Medulla oblongata (tissue), 1 donor: ENCODE measurements around the gene ZMYND11.
A peak's percentile ranks its signal among the peaks of the same experiment; 100 is the strongest.
"Not testable (repeated sequence)": the region's sequence is repeated elsewhere in the genome, so short reads cannot be mapped to it uniquely, and the experiment has no call there.

Experiments
- DNase-seq: peaks from one replicate; pipeline ENCODE4 v3.0.0-alpha.2; 2015; ENCODE audit errors: extremely low spot score

The ZMYND11 gene

DNA sequence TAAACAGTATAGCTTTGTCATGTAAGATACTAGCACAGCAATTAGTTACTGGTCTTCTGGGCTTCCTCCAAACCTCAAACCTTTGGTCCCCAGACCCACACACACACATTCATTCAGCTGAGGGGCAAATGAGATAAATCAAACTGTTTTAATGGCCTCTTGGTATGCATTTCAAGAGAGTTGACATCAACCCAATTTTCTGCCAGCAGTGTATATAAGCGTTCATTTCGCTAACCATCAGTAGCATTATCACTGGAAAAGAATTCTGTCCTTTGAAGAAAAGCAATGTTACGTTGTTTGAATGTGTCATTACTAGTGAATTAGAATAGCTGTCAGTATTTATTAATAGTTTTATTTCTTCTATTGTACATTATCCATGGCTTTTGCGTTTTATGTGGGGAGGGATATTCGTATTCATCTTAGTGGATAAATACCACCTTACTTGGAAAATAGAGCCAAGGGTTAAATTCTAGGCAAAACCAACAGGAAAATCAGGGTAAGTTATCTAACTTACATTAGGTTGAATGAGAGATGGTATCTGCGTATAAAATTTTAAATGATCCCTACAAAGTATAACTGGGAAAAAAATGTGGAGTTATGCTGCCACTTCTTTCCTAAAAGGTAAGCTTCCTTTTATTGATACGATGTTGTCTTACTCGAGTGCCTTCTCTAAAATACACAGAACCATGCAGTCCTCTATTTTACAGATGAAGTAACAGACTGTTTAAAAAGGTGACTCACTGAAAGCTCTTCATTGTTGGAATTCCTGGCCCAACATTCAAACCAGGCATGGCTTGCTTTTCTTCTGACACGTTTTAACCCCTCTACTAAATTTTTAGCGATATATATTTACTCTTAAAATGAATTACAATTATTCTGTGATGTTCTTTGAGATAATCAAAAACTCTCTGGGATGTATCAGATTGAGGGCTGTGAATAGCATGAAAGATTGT, 2.0 kb upstream of the ZMYND11 start:
- no peak for DNase-seq

DNA sequence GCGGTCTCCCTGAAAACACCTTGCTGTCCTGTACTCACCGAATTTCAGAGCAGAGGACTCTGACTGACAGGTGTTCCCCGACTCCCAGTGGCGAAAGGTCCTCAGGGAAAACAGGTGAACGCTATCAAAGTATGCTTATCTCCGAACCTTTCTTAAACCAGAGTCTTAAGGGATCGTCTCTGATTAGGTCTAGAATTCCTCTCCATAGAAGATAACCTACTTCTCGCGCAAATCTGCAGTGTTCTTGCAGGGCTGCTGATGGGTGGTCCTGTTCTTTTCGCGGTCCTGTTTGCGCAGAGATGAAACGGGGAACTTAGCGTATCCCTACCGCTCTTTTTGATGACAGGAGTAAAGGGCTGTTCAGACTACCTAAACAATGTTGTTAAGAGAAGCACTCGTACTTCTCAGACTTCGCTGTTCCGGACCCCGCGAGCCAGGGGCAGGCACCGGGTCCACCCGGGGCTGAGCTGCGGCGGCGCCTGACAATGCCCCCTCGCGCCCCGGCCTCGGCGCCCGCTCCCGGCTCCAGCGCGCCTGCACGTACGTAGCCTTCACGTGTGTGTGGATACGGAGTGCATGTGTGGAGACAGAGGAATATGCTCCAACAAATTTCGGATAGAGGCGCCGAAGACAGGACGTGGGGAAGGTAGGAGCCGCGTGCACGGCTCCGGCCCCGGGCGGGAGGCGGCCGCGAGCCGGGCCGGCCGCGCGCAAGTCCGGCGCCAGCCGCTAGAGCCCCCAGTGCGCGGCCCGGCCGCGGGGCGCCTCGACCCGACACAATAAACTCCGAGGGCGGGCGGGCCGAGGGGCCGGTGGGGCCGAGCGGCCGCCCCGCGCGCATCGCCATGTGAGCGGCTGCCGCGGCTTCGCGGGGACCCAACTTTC, 766 bp upstream of the ZMYND11 start:
- peak; percentile 29 for DNase-seq

DNA sequence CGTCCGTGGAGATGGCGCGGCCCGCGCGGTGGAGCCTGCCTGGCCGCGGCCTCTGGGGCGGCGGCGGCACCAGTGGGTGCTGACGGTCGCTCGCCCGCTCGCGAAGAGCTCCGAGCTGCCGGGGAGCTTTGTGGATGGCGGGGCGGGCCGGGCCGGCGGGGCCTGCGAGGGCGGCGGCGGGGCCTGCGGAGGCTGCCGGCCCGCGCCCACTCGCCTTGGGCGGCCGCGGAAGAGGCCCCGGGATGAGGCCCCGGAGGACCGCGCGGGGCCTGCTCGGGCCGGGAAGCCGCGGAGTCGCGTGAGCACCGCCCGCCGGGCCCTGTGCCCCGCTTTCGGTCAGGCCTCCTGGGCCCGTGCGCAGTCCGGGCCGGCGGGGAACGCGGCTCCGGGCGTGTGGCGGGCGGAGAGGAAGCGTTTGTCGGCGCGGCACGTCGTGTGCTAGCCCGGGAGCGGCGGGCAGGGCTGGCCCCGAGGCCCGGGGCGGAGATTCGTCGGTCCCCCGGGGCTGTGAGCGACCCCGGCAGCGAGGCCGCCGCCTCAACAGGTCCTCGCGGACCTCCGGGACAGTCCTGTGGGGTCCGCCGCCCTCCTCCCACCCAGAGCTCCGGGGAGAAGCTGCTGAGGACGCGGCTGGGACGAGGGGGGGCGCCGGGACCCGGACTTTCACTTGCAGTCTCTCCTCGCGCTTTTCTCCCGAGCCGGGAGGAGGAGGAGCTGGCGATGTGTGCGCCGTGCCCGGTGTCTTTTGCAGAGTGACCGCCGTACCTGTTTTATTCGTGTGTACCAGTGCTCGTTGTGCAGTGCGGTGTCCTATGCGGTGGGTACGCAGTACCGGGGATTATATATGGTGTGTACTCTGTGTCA, 578 bp downstream of the ZMYND11 start:
- DNase-seq = peak; percentile 58

DNA sequence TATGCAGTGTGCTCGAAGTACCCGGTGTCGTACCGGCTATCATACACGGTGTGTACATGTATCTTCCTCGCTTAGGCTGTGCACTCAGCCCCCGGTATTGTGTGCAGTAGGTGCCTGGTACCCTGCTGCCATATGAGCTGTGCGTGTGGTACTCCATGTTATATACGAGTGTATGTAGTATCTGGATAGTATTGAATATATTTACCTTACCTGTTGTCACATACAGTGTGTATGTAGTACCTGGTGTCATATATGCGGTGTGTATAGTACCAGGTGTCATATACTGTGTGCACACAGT, 1.2 kb downstream of the ZMYND11 start:
- no peak for DNase-seq

- no peak for DNase-seq
Observed at GRCh38 chr10:137031-137430, 1.8 kb downstream of the ZMYND11 start.

DNA sequence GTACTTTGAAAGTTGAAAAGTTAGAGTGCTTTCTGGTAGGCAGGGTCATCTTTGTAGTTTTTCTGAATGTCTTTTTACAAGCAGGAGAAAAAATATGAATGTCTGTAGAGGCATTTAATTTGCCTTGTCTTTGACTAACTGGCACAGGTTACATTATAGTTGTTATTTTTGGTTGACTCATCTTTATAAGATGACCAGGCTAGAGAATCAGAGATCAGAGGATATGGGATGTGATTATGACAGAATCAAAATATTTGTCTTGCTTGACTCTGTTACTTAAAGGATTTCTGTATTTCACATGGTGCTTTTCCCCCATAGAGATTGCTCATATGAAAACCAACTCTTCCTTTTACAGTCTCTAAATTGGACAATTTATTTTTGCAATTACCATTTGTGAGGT, 2.4 kb downstream of the ZMYND11 start:
- no peak for DNase-seq

- DNase-seq = no peak
Observed at GRCh38 chr10:142371-142770, 7.1 kb downstream of the ZMYND11 start.

DNA sequence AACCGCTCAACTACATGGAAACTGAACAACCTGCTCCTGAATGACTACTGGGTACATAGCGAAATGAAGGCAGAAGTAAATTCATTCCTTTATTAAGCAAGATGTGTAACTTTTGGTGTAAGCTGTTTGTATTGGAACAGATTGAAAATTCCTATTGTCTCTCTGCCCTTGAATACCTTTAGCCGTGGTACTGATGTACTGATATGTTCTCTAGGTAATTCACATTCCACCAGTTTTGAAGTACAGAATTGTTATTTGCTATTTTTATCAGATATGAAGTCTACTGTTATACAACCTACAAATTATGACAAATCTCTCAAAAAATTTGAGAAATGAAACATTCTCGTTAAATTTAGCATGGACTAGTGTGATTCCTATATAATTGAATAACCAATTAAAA, 17.7 kb downstream of the ZMYND11 start:
- DNase-seq = no peak

DNA sequence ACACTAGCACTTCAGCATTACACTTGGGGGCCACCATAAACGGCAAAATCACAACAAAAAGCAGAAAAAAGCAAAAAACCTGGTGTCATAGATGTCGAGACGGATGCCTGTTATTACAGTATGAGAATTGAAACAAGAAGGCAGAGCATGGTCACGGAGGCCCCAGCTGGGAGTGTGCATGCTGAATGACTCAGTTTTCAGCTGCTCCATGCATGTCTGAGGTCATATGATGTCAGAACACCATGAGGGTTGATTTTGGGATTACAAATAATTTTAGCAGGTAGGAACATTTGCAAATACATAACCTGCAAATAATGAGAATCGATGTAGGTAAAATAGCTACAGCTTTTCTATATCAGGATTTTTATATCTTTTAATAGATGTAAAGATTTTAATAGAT, 19.1 kb downstream of the ZMYND11 start:
- no peak for DNase-seq

DNA sequence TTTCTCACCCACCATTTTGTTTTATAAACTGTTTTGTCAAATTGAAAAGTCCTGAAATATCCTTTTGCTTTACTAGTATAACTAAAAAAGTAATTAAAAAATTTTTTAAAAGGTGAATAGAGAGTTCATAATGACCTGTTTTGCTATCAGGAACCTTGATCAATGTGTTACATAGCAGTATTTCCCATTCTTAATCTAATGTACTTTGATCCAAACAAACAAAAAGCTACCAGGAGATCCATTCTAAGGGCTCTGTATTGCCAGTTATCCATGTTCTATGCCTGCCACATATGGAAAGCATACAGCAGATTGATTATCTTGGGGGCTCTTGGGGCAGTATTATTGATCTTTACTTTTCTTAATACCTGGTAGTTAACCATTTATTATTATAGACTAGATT, 32.1 kb downstream of the ZMYND11 start:
- DNase-seq = no peak

- DNase-seq = no peak
Observed at GRCh38 chr10:173741-174140, 38.5 kb downstream of the ZMYND11 start.

DNA sequence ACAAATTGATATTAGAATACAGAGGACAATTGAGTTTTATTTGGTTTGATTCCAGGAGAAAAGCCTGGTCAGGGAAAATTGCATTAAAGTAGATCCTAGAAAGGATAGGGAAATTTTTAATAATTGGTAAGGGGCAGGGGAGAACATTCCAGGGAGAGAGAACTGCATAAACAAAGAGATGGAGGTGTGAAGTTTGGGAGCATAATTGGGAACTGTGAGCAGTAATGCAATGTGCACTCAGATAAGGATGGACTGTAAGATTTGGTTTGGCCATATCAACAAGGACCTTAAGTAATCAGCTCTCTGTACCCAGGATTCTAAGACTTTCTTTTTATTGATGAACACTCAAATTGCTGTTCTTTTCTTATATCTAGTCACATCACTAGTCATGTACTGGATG, 41.4 kb downstream of the ZMYND11 start:
- no peak for DNase-seq

DNA sequence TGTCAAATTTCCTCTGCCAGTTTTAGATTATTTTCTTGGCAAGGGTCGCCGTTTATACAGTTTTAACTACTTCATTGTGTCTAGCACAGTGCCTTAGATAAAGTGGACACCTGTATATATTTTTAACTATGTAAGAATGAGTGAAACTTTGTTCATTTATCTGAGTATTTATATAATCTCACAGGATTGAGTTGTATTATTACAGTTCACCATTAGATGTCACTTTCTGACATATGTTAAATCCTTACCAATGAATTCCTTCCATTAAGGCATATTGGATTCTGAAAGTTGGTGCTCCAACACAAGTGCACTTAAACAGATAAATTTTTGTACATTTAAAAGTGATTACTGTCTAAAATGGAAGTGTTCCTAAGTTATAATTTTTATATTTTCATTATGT, 43.0 kb downstream of the ZMYND11 start:
- peak; percentile 58 for DNase-seq

DNA sequence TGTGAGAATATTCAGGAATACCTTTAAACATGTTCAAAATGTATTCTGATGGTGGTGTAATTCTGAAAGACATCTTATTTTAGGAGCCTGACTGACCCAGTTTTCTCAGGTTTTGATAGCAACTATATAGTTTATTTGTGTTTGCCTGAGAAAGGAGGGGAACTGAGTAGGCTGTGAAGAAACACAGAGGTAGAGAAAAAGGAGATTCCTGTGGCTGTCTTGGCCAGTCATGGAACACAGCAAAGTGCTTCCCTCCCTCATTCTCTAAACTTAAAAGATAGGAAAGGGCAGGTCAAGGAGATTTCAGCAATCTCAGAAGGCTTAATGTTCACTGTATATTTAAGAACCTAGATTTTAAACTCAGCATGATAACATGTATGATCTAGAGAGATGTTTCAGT, 43.5 kb downstream of the ZMYND11 start:
- DNase-seq = no peak

DNA sequence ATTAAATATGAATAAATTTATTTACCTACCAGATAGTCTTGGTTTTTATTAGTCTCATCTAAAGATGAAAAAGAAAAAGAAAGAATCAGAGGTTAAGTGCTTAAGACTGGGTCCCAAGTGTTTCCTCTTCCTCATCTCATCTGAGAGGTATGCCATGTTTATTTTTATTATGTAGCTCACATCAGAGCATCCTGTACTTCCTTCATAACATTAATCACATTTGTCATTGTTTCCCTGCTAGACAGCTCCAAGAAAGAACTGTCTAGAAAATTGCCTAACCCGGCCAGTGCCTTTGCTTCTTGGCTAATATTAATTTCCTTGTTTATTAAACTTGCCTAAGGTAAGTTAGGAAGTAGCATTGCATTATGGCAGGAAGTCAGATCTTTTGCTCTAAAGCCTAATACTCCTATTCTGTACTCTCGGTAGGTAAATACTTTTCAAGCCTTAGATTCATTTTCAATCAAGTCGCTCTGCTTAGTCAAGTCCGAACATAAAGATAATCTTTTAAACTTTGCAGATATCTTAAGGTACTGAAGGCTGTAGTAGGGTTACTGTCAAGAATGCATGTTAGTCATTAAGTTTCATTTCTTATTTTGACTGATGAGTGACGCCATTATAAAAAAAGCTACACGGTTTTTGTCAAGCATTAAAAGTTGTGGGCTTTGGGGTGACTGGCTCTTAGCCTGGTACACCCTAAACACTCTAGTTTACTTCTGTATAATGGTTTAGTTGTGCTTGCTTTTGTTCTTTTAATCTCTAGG, 47.4 kb downstream of the ZMYND11 start:
- DNase-seq = no peak

GRCh38 chr10:184174-184573, 48.9 kb downstream of the ZMYND11 start:
- DNase-seq = no peak

GRCh38 chr10:184911-185310, 49.7 kb downstream of the ZMYND11 start:
- DNase-seq = no peak

- DNase-seq = not testable (repeated sequence)
Observed at GRCh38 chr10:185571-185970, 50.3 kb downstream of the ZMYND11 start.

- DNase-seq = no peak
Observed at GRCh38 chr10:186911-187310, 51.7 kb downstream of the ZMYND11 start.

GRCh38 chr10:188546-188945, 53.3 kb downstream of the ZMYND11 start:
- DNase-seq = no peak

DNA sequence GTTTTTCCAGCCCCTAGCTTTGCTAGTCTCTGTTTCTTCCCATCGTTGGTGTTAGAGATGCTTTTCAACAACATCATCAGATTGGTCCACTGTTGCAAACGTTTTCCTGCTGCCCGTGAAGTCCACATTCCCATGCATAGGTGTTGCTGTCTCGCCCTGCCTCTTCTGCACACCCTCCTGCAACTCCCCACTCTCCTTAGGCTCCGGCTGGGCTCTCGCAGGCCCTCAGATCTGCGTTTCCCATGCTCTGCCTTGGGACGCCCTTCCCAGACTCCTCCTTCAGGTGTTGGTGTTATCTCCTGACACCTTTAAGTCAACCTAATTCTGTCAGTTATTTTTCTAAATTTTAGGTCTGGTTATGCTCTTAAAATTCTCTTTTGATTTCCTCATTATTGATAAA, 55.0 kb downstream of the ZMYND11 start:
- no peak for DNase-seq
